Fibroblast of lung (primary cell): ENCODE data around the gene MIX23. TPM values are rescaled to one million over a fixed set of nuclear protein-coding genes. Genes with fewer than 3 reads are reported as not detected.

ENCODE experiments used
- DNase-seq, 2 donors: peaks; one replicate each; pipeline versions ENCODE4 v3.0.0 to v3.0.0-alpha.2; 2010; ENCODE audit warnings: low read depth in 2 of 2
- H2AFZ ChIP-seq: 2 replicates; pipeline ENCODE4 v1.5.1; 2012; ENCODE audit warnings: low read length, control low read depth, inconsistent platforms
- H3K27ac ChIP-seq: 2 replicates; pipeline ENCODE4 v1.5.1; 2011; ENCODE audit warnings: low read length, control low read depth; ENCODE audit not compliant: insufficient read depth
- H3K27me3 ChIP-seq: 2 replicates; pipeline ENCODE4 v1.5.1; 2011; ENCODE audit warnings: mild to moderate bottlenecking, low read length; ENCODE audit not compliant: control insufficient read depth, insufficient read depth
- H3K36me3 ChIP-seq: 2 replicates; pipeline ENCODE4 v1.5.1; 2011; ENCODE audit warnings: low read length; ENCODE audit not compliant: control insufficient read depth, insufficient read depth
- H3K4me1 ChIP-seq: 2 replicates; pipeline ENCODE4 v1.5.1; 2011; ENCODE audit warnings: low read length; ENCODE audit not compliant: control insufficient read depth, insufficient read depth; ENCODE audit errors: extremely low read depth
- H3K4me2 ChIP-seq: 2 replicates; pipeline ENCODE4 v1.5.1; 2011; ENCODE audit warnings: low read length, control low read depth; ENCODE audit not compliant: insufficient read depth; ENCODE audit errors: extremely low read depth
- H3K4me3 ChIP-seq, 4 experiments: fragments of 200-600 bp in 1 of 4; sonication (generic) in 1 of 4; replicated peaks in 1 of 4; 2 replicates each; pipeline ENCODE4 v1.5.1; 2011 to 2016; ENCODE audit warnings: low read length in 4 of 4, low read depth in 3 of 4, mild to moderate bottlenecking in 3 of 4, control low read depth in 2 of 4, inconsistent platforms in 1 of 4, mixed read lengths in 1 of 4; ENCODE audit not compliant: insufficient read depth in 1 of 4; ENCODE audit errors: control extremely low read depth in 1 of 4
- H3K79me2 ChIP-seq: 2 replicates; pipeline ENCODE4 v1.5.1; 2012; ENCODE audit warnings: mild to moderate bottlenecking, low read length, inconsistent platforms; ENCODE audit not compliant: control insufficient read depth, insufficient read depth
- H3K9ac ChIP-seq: 2 replicates; pipeline ENCODE4 v1.5.1; 2011; ENCODE audit warnings: mild to moderate bottlenecking, low read length, control low read depth; ENCODE audit not compliant: insufficient read depth
- H3K9me3 ChIP-seq: 2 replicates; pipeline ENCODE4 v1.5.1; 2012; ENCODE audit warnings: low read depth, low read length; ENCODE audit not compliant: control insufficient read depth, insufficient read depth
- H4K20me1 ChIP-seq: 2 replicates; pipeline ENCODE4 v1.5.1; 2011; ENCODE audit warnings: low read length; ENCODE audit not compliant: control insufficient read depth, insufficient read depth; ENCODE audit errors: extremely low read depth
- EZH2 ChIP-seq: IDR thresholded peaks from 2 replicates; pipeline ENCODE4 v1.5.1; 2012; ENCODE audit warnings: low read length, control low read depth, mild to moderate bottlenecking; ENCODE audit errors: missing control alignments
- polyA plus RNA-seq, 2 donors: library from polyadenylated mRNA; depleted of rRNA in 1 of 2; stranded (reverse) in 1 of 2; unstranded in 1 of 2; fragments of >200 nt; gene quantifications; 2 replicates each; pipeline ENCODE4 v1.2.1, GENCODE V29; 2011 to 2012; ENCODE audit warnings: missing spikeins in 1 of 2
- total RNA-seq: library from RNA; depleted of rRNA; stranded (reverse); fragments of >200 nt; gene quantifications from 2 replicates; pipeline ENCODE4 v1.2.1, GENCODE V29; 2014
- TF ChIP-seq, protein P1 (sequence below), 2 donors: IDR thresholded peaks in 1 of 2; conservative IDR thresholded peaks in 1 of 2; 1 replicate in 1 of 2; 2 replicates in 1 of 2; pipeline ENCODE4 v1.5.1; 2011 to 2012; ENCODE audit warnings: low read length in 2 of 2, control low read depth in 1 of 2, inconsistent platforms in 1 of 2, low read depth in 1 of 2, mild to moderate bottlenecking in 1 of 2

The MIX23 gene
- total and polyA plus RNA-seq, 2 donors (not counting 1 experiment from before 2014, with no cell fraction given), result 22.3 to 30.9 TPM

DNA sequence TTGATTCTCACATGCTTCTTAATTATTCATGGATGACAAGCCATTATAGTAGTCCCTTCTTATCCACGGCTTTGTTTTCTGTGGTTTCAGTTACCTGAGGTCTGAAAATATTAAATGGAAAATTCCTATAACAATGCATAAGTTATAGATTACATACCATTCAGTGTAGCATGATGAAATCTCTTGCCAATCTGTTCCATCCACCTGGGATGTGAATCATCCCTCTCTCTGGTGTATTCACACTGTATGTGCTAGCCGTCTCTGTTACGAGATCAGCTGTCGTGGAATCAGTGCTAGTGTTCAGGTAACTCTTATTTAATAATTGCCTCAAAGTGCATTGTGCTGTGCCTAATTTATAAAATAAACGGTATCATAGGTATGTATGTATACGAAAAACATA, 27.6 kb upstream of the MIX23 start:
- Histone ChIP-seq H3K4me3 (no peak overlapping the region), H3K27ac (no peak overlapping the region), H2AFZ (no peak overlapping the region), H3K79me2 (peaks cover 15% of the 10 kb centered on the region), H4K20me1 (no peaks in the 10 kb centered on the region), H3K4me1 (peaks cover 3% of the 10 kb centered on the region), H3K4me2 (no peak overlapping the region), H3K9ac (no peak overlapping the region), H3K9me3 (no peaks in the 10 kb centered on the region), H3K27me3 (no peaks in the 10 kb centered on the region), H3K36me3 (no peaks in the 10 kb centered on the region)
- DNase-seq, result no peak
- TF ChIP-seq EZH2, result no peak
- TF ChIP-seq, protein P1, sequence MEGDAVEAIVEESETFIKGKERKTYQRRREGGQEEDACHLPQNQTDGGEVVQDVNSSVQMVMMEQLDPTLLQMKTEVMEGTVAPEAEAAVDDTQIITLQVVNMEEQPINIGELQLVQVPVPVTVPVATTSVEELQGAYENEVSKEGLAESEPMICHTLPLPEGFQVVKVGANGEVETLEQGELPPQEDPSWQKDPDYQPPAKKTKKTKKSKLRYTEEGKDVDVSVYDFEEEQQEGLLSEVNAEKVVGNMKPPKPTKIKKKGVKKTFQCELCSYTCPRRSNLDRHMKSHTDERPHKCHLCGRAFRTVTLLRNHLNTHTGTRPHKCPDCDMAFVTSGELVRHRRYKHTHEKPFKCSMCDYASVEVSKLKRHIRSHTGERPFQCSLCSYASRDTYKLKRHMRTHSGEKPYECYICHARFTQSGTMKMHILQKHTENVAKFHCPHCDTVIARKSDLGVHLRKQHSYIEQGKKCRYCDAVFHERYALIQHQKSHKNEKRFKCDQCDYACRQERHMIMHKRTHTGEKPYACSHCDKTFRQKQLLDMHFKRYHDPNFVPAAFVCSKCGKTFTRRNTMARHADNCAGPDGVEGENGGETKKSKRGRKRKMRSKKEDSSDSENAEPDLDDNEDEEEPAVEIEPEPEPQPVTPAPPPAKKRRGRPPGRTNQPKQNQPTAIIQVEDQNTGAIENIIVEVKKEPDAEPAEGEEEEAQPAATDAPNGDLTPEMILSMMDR (conservative IDR thresholded peaks at IDR 0.05 in 1 of 2, IDR thresholded peaks at IDR 0.05 in 1 of 2; ENCODE audit: low read depth in 1 of 2, low read length in 2 of 2), result no peak

DNA sequence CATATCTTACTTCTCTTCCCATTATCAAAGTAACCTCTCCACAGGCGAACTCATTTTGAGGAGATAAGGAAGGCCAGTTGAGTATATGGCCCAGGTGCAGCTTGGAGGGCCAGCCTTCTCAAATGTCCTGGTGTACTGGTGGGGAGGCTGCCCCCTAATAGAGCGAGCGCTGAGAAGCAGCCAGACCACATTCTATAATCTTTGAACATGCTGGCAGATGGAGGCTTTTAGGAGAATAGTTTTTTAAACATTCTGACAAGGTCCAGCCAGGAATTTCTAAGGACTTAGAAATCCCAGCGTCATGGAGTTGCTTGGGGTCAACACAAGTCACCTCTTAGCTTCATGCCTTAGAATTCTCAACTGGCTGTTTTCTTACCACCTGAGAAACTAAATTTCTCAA, 27.1 kb upstream of the MIX23 start:
- H3K9ac ChIP-seq, result no peak overlapping the region
- no peaks in the 10 kb centered on the region for H3K36me3 ChIP-seq
- no peaks in the 10 kb centered on the region for H4K20me1 ChIP-seq
- H3K27me3 ChIP-seq, result no peaks in the 10 kb centered on the region
- H3K4me1 ChIP-seq, result peaks cover 3% of the 10 kb centered on the region
- no peaks in the 10 kb centered on the region for H3K9me3 ChIP-seq
- H3K4me2 ChIP-seq, result no peak overlapping the region
- peaks cover 11% of the 10 kb centered on the region for H3K79me2 ChIP-seq
- no peak overlapping the region for H3K27ac ChIP-seq
- H3K4me3 ChIP-seq, result no peak overlapping the region
- no peak for DNase-seq
- TF ChIP-seq EZH2, result no peak
- TF ChIP-seq, protein P1 (conservative IDR thresholded peaks at IDR 0.05 in 1 of 2, IDR thresholded peaks at IDR 0.05 in 1 of 2; ENCODE audit: low read depth in 1 of 2, low read length in 2 of 2), result no peak
- no peak overlapping the region for H2AFZ ChIP-seq

- TF ChIP-seq, protein P1 (conservative IDR thresholded peaks at IDR 0.05 in 1 of 2, IDR thresholded peaks at IDR 0.05 in 1 of 2; ENCODE audit: low read depth in 1 of 2, low read length in 2 of 2), result no peak
- TF ChIP-seq EZH2, result no peak
- H3K36me3 ChIP-seq, result no peaks in the 10 kb centered on the region
- no peak for DNase-seq
Measured at GRCh38 chr3:122409446-122409845, 26.4 kb upstream of the MIX23 start.

More at GRCh38 chr3:122409446-122409845, 26.4 kb upstream of the MIX23 start:
- Histone ChIP-seq H3K9ac (no peak overlapping the region), H3K4me3 (no peak overlapping the region), H4K20me1 (no peaks in the 10 kb centered on the region), H3K79me2 (peaks cover 4% of the 10 kb centered on the region), H2AFZ (no peak overlapping the region), H3K9me3 (no peaks in the 10 kb centered on the region), H3K27me3 (no peaks in the 10 kb centered on the region), H3K4me1 (no peaks in the 10 kb centered on the region), H3K4me2 (no peak overlapping the region), H3K27ac (no peak overlapping the region)
